Fibroblast of skin of abdomen (primary cell): ENCODE measurements around the gene FFAR3.
"Not testable (repeated sequence)": the region's sequence is repeated elsewhere in the genome, so short reads cannot be mapped to it uniquely, and the experiment has no call there.

Experiments used
- DNase-seq: peaks from one replicate; pipeline ENCODE4 v3.0.0-alpha.2; 2013

The FFAR3 gene

GRCh38 chr19:35351411-35352176 is 6.7 kb upstream of the FFAR3 start:
- no peak for DNase-seq

- no peak for DNase-seq
Measured at GRCh38 chr19:35352177-35352447, 6.1 kb upstream of the FFAR3 start.

- DNase-seq = peak; percentile 64
Measured at GRCh38 chr19:35352448-35353304, 5.6 kb upstream of the FFAR3 start.

- no peak for DNase-seq
Measured at GRCh38 chr19:35353635-35354034, 4.6 kb upstream of the FFAR3 start.

- no peak for DNase-seq
Measured at GRCh38 chr19:35354898-35355297, 3.4 kb upstream of the FFAR3 start.

- DNase-seq = no peak
Measured at GRCh38 chr19:35355791-35356460, 2.3 kb upstream of the FFAR3 start.

- DNase-seq = not testable (repeated sequence)
Measured at GRCh38 chr19:35358834-35359233, 574 bp downstream of the FFAR3 start.

GRCh38 chr19:35359395-35359794 is 1.1 kb downstream of the FFAR3 start:
- not testable (repeated sequence) for DNase-seq

- not testable (repeated sequence) for DNase-seq
Measured at GRCh38 chr19:35360081-35360480, 1.8 kb downstream of the FFAR3 start.

- DNase-seq = no peak
Measured at GRCh38 chr19:35360880-35361420, 2.7 kb downstream of the FFAR3 start.

GRCh38 chr19:35362261-35363000 is 4.2 kb downstream of the FFAR3 start:
- no peak for DNase-seq

GRCh38 chr19:35363001-35363590 is 4.8 kb downstream of the FFAR3 start:
- no peak for DNase-seq

- DNase-seq = no peak
Measured at GRCh38 chr19:35363711-35364425, 5.6 kb downstream of the FFAR3 start.

- DNase-seq = no peak
Measured at GRCh38 chr19:35365303-35365702, 7.0 kb downstream of the FFAR3 start.

- DNase-seq = no peak
Measured at GRCh38 chr19:35368378-35368777, 10.1 kb downstream of the FFAR3 start.

- DNase-seq = no peak
Measured at GRCh38 chr19:35369522-35369921, 11.3 kb downstream of the FFAR3 start.

- no peak for DNase-seq
Measured at GRCh38 chr19:35370722-35371121, 12.5 kb downstream of the FFAR3 start, which contains the start of gene GPR42. GPR42 (plus strand) TSS chr19:35371068; CDS start chr19:35371360, 292 bp downstream.

GRCh38 chr19:35373492-35373891 is 15.2 kb downstream of the FFAR3 start:
- DNase-seq = no peak

GRCh38 chr19:35374031-35374430 is 15.8 kb downstream of the FFAR3 start:
- not testable (repeated sequence) for DNase-seq

- DNase-seq = no peak
Measured at GRCh38 chr19:35375505-35376307, 17.4 kb downstream of the FFAR3 start.
